Astrocyte (in vitro differentiated cells and primary cell): ENCODE results near the gene STBD1.

Source experiments
- CTCF ChIP-seq: IDR thresholded peaks from 2 replicates; pipeline ENCODE4 v1.5.1; 2011; ENCODE audit warnings: low read depth, mild to moderate bottlenecking, inconsistent platforms, low read length, moderate library complexity; ENCODE audit not compliant: insufficient read depth
- EZH2 ChIP-seq: IDR thresholded peaks from 2 replicates; pipeline ENCODE4 v1.6.1; 2012; ENCODE audit warnings: mild to moderate bottlenecking, low read length, inconsistent platforms; ENCODE audit not compliant: insufficient read depth

DNA sequence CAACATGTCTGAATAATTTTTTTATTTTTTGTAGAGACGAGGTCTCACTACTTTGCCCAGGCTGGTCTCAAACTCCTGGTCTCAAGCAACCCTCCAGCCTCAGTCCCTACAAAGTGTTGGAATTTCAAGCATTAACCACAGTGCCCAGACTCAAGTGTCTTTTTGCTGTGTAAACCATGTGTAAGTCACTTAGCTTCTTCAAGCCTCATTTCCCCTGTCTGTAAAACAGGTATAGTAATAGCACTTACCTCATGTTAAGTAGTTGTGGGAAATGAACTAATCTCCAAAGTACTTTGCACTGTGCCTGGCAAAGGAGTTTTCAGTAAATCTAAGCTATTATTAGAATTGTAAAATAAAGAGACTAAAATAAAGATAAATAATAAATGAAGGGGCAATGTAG lies 35.7 kb downstream of the STBD1 start:
- no peak for TF ChIP-seq EZH2
- TF ChIP-seq CTCF = no peak
